NCI-H1436 (cell line): Measurements from ENCODE around the gene FBL.
A peak's percentile ranks its signal among the peaks of the same experiment; 100 is the strongest.
"Not testable (repeated sequence)": the region's sequence is repeated elsewhere in the genome, so short reads cannot be mapped to it uniquely, and the experiment has no call there.

Experiments used
- DNase-seq: peaks from one replicate; lab custom pipeline; 2025; lab: John Stamatoyannopoulos, UW

The FBL gene

DNA sequence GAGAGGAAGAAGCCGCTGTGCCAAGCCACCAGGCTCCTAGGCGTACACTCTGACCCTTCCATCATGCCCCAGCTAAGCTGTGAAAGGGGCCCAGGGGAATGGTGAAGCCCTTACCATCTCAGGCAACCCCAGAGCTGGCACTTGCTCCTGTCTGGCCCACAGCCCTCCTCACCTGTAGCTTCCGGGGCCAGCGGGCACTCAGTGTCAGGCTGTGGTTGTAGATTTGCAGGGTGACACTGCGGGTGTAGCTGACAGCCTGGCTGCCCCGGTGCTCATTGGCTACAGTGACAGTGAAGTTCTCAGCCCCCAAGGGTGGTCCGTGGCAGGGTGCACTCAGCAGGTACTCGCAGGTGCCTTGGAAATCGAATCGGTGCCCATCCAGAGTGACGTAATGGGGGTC lies 30.3 kb upstream of the FBL start:
- DNase-seq, result not testable (repeated sequence)

DNA sequence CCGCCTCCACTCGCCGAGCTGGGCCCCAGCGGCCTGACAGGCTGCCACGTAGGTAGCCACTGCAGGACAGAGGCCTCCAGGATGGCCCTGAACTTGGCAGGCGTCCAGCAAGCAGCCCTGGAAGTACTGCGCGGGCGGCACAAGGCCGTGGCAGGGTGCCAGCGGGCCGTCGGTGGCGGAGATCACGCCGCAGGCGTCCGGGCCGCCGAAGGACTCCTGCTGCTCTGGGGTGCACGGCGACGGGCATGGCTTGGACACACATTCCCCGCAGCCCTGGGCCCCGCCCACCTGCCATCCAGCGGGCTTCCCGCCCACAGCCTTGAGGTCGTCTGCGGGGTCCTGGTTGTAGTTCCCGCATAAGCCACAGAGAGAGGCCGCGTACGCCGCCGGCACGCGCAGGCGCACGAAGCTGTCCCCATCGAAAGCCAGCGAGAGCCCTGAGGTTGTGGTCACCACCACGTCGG lies 29.3 kb upstream of the FBL start:
- not testable (repeated sequence) for DNase-seq

DNA sequence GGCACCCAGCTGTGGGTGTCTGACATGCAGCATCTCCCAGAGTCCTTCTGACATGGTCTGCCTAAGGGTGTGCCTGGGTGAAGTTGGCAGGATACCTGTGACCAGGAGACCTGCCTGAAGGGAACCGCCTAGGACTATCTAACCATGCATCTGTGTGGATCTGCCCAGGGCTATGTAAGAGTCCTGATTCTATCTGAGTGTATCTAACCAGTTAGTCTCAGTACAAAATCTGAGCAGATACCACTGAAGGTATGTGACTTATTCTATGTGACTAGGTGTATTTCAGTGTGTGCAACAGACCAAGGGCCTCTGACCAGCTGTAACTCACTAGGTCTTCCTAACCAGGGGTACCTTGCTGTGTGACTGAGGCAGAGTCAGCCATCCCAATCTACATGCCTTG lies 28.2 kb upstream of the FBL start:
- no peak for DNase-seq

DNA sequence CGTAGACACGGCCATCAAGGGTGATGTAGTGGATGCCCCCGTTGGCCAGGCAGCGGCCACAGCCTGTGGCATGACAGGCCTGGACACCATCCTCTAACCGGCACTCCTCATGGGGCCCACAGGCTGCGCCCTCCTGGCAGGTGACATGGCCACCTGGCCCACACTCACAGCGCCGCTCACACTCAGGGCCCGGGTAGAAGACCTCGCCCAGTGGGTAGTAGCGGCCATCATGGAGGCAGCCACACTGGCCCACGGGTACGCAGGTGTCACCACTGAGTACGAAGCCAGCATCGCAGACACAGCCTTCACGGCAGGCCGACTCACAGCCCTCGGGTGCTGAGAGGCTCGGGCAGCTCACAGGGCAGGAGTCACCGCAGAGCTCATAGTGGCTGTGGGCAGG lies 27.2 kb upstream of the FBL start:
- DNase-seq, result no peak

DNA sequence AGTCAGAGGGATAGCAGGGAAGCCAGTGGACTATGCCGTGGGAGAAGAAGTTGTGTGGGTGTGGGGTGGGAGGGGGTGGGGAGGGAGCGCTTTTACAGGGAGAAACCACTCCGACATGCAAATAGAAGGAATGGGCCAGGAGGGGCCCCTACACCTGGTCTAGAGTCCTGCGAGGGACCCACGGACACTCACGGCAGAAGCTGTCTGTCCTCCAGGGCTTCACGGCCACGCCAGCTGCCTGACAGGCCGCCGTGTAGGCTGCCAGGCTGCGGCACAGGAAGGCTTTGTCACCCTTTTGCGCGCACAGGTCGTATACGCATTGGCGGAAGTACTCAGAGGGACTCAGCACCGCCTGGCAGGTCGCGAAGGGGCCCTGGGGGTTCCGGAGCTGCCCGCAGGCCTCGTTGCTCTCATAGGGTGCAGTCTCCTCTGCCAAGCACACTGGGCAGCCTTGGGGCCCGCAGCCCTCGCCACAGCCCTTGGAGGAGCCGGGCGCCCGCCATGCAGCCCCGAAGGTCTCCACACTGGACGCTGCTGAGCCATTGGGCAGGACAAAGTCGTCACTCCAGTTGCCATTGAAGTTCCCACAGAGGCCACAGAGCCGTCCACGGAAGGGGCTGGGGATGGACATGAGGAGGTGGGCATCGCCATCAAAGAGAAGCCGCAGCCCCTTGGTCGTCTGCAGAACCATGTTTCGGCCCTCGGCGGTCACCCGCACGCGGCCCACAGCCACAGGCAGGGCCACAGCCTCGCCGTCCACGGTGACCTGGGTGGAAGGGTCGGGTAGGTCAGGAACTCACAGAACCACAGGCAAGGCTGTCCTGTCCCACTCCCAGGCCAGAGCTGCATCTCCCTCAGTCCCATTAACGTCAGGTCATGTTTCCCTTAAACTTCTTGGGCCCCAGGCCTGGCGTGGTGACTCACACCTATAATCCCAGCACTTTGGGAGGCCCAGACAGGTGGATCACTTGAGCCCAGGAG lies 26.0 kb upstream of the FBL start:
- DNase-seq, result no peak

DNA sequence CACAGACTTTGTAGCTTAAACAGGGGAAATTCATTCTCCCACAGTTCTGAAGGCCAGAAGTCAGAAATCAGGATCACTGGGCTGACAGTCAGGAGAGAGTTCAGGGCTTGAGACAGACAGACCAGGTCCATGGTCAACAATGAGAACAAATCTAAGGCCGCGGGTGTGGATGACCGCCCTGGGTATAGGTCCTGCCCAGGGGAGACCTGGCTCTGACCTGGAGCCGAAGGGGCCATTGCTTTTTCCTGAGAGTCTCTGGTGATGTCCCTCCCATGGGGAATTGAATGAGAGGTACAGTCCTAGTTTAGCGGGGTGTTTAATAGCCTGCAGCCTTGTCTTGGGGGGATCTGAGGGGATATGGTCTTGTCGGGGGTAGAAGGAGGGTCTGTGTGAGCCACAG lies 25.2 kb upstream of the FBL start:
- no peak for DNase-seq

DNA sequence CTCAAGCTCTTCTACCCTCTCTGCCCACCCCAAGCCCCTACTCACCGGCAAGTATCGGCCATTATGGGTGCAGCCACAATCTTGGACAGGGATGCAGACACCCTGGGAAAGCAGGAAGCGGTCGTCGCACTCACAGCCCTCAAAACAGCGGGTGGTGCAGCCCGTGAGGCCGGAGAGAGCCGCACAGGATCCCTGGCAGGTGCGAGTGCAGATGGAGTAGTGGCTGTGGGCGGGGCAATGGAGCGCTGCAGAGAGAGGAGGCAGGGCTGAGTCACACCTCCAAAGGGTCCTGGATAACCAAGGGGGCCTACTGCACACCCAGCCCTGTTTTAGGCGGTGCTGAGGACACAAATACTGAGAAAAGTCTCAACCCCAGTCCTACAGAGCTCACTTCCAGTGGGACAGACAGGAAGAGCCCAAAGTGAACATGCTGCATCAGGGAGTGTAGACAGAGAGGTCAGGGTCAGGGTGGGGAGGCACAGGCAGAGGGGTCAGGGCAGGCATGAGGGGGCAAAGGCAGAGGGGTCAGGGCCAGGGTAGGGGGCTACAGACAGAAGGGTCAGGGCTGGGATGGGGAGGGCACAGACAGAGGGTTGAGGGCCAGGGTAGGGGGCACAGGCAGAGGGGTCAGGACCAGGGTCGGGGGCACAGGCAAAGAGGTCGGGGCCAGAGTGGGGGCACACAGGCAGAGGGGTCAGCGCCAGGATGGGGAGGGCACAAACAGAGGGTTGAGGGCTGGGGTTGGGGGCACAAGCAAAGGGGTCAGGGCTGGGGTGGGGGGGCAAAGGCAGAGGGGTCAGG lies 24.2 kb upstream of the FBL start:
- peak; percentile 4 for DNase-seq

DNA sequence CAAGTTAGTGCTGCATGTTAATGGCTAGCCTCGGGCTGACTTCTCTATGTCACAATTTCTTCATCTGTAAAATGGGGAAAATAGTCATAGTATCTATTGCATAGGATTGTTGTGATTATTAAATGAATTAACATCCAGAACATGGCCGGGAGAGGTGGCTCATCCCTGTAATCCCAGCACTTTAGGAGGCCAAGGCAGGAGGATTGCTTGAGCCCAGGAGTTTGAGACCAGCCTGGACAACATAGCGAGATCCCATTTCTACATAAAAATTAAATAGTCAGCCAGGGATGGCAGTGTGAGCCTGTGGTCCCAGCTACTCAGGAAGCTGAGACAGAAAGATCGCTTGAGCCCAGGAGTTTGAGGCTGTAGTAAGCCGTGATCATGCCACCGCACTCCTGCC lies 21.8 kb upstream of the FBL start:
- DNase-seq, result no peak

DNA sequence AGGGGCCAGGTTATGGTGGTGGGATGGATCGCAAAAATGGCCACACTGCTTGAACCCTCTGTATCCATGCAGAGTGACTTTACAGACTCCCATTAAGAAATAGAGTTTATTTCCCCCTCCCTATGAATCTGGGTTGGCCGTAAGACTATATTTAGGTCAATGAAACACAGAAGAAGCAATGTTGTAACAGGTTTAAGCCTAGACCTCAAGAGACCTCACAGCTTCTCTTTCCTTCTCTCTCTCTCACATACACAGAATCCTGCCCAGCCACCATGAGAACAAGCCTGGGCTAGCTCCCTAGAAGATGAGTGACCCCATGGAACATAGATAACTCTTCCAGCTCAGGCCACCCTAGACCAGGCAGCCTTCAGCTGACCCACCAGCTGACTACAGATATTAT lies 21.0 kb upstream of the FBL start:
- DNase-seq, result no peak

DNA sequence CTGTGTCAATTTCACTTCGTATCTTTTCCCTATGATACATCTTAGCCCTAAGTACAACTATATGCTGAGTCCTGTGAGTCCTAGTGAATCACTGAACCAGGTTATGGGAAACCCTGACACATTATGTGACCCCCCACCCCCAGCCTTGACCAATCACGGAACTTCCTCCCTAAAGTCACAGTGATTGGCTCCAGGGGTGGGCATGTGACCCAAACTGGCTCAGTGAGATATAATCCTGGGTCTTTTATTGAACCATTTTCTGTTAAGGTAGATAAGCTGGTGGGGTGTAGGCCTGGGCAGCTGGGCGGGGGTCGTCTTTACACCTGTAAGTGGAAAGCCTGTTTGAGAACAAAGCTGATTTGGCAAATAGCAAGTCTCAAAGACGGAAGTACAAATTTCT lies 19.8 kb upstream of the FBL start:
- DNase-seq, result no peak

DNA sequence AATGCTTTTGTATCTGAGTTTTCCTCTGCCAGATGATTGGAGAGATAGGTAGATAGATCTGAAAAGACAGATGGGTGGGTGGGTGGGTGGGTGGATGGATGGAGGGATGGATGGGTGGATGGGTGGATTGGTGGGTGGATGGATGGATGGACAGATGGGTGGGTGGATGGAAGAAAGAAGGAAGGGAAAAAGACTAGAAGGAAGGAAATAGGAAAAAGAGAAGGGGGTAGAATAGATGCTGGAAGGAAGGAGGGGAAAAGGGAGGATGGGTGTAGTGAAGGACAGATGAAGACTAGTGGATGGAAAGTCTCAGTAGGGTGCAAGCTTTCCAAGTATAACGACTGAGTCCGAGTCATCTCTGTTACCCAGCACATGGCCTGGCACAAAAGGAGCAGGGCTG lies 19.0 kb upstream of the FBL start:
- no peak for DNase-seq

DNA sequence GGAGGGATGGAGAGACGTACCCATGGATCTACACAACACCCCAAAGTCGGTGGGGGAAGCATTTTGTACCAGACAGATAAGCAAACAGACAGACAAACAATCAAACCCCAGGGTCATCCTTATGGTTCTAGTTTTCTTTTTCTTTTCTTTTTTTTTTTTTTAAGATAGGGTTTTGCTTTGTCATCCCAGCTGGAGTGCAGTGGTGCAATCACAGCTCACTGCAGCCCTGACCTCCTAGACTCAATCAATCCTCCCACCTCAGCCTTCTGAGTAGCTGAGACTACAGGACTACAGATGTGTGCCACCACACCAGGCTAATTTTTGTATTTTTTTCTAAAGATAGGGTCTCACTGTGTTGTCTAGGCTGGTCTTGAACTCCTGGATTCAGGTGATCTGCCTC lies 17.9 kb upstream of the FBL start:
- DNase-seq, result no peak

DNA sequence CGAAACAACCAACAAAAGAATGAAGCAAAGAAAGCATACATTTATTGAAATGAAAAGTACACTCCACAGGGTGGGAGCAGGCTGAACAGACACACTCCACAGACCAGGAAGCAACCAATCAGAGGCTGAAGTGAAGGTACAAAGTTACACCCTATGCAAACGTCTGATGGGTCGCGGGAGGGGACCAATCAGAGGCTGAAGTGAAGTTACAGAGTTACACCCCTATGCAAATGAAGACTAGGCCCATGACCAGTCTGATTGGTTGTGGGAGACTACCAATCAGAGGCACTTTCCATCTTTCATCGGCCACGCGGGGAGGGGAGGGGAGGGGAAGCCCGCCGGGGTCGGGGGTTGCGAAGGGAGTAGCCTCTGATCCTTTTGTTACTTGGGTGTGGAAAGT lies 12.4 kb upstream of the FBL start:
- DNase-seq, result no peak

DNA sequence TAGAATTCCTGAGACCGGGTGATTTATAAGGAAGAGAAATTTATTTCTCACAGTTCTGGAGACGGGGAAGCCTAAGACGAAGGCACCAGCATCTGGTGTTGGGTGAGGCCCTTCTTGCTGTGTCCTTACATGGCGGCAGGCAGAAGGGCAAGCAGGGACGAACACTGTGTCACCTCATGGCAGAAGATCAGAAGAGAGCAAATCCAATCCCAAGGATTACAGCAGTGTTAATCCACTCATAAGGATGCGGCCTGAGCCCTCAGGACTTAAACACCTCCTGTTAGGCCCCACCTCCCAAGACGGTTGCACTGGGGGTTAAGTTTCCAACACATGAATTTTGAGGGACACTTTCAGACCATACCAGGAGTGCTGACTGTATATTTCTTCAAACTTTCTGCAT lies 6.7 kb upstream of the FBL start:
- no peak for DNase-seq

DNA sequence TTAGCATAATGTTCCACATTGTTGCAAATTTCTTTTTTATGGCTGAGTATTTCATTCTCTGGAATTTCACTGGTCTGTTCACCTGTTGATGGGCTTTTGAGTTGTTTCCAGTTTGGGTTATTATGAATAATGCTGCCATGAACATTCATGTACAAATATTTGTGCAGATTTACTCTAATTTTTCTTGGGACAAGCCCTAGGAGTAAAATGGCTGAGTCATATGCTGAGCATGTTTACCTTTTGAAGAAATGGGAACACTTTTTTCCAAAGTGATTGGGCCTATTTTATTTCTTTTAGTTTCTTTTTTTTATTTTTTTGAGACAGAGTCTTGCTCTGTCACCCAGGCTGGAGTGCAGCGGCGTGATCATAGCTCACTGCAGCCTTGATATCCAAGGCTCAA lies 4.7 kb upstream of the FBL start:
- no peak for DNase-seq

DNA sequence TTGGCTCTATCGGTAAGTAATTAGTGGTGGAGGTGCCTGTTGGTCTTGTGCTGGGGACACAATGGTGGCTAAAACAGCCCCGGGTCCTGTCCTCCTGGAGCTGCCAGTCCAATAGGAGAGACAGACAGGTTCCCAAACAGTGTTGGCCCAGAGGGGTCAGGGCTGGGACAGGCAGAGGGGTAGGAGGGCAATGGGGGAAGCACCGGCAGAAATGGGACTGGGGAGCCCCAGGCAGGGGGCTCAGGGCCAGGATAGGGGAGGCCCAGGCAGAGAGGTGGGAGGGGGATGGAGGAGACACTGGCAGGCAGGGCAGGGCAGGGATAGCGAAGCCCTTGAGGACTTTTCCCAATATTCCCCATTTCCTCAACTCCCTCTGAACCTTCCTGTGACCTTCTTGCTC lies 2.2 kb upstream of the FBL start:
- no peak for DNase-seq

DNA sequence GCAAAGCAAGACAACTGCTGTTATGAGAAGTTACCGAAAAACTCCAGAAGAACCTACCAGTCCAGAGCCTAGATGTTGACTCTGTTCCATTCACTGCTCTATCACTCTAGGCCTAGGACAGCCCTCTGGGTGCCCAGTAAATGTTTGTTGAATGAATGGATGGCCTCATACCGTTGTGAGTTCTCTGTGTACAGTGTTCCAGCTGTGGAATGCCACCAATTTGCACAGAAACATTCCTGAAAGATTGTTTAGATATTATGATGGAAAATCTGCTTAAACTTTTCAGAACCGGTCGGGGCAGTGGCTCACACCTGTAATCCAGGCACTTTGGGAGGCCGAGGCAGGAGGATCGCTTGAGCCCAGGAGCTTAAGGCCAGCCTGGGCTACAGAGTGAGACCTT lies 1.3 kb upstream of the FBL start:
- no peak for DNase-seq

DNA sequence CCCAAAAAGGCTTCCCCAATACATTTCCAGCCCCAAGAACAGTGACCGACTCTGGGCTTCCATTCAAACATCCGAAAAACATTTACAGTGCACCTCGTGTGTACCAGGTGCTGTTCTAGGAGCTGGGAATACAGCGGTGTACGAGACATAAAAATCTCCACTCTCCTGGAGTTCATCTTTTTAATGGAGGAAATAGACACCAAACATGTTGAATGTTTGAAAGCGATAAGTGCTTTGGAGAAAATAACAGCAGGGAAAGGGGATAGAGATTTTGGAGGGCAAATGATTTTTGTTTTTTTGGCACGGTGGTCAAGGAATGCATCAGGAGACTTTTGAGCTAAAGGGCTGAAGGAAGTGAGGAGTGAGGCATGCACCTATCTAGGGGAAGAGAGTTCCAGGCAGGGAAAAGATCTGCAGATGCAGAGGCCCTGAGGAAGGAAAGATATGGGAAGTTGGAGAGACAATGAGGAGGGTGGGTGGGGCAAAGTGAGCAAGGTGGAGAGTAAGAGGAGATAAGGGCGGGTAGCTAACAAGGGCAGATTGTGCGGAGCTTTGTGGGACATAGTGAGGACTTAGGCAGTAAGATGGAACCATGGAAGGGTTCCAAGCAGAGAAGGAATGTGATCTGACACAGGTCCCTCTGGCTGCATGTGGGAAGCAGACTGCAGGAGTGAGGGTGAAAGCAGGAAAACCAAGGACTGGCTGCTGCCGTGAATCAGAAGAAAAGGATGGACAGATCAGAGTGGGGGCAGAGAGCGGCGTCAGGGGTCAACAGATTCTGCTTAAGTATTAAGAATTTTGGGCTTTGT lies 703 bp upstream of the FBL start:
- DNase-seq, result no peak

DNA sequence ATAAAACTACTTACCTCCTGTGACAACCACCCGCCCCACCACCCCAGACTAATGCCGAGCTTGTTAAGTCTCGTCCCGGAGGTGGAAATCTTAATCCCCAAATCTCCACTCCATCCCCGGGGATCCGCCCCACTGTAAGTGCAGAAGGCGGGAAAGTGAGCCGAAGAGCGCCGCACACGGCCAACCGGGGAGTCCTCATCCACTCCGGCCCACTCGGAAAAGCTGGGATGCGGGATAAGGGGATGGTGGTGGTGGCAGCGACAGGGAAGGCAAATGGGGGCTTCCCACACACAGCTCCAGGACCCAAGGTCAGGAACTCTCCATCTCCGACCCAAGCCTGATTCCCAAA lies 621 bp downstream of the FBL start:
- DNase-seq, result no peak

DNA sequence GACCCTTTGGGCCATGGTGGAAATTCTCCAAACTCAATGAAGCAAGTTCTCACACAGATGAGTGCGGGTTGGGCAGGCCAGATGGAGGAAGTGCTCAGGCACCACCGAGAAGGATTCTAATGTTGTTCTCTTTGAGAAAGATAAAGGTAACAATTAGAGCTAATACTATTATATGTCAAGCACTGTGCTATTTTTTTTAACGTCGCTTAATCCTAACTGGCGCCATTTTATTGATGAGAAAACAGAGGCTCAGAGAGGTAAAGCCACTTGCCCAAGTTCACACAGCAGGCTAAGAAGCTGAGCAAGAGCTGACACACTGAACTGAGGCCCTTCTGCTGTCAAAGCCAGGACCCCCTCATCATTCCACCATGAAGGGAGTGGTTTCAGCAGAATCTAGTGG lies 1.0 kb downstream of the FBL start:
- DNase-seq, result no peak

DNA sequence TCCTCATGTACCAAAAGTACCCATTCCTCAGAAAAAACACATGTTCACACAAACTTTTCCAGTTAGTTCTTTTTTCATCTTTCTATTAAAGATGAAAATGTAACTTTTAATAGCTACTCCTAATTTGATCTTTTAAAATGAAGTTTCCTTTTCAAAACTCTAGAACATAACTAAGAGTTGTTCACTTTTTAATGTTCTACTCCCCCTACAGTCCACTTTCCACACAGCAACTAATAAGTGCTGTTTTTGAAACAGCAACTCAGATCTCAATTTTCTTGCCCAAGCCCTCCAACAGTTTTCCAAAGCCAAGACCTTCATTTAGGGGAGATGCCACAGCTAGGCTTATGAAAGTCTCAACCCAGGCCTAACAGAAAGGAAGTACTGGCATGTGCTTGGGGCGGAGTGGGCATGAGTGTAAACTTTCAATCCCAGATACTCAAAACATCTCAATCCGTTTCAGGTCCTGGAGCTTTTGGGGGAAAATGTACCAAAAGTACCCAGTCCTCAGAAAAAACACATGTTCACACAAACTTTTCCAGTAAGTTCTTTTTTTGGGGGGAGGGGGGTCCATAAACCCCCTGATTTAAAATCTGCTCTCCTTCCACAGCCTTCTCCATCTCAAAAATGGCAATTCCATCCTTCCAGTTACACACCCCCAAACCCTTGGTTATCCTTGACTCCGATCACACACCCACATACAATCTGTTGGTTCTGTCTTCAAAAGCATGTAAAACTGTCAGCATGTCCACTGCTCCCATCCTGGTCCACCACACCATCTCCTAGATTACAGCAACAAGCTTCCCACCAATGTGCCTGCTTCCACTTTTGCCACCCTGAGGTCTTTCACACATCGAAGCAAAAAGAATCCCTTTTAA lies 2.0 kb downstream of the FBL start:
- DNase-seq, result peak; percentile 6
